Hepatocyte (in vitro differentiated cells): ENCODE results near the gene ECE1. TPM values are rescaled to one million over a fixed set of nuclear protein-coding genes. Genes with fewer than 3 reads are reported as not detected.

Experiments
- DNase-seq: peaks from one replicate; pipeline ENCODE4 v3.0.0-alpha.2; 2016; ENCODE audit warnings: low spot score
- H2AFZ ChIP-seq: fragments of 200-600 bp; sonication (generic); 2 replicates; pipeline ENCODE4 v1.6.0; 2016; ENCODE audit warnings: antibody characterized with exemption, mild to moderate bottlenecking
- H3K27ac ChIP-seq: fragments of 200-600 bp; sonication (generic); 2 replicates; pipeline ENCODE4 v1.5.1; 2016; ENCODE audit warnings: mild to moderate bottlenecking
- H3K27me3 ChIP-seq: fragments of 200-600 bp; sonication (generic); 2 replicates; pipeline ENCODE4 v1.6.1; 2016
- H3K36me3 ChIP-seq: fragments of 200-600 bp; sonication (generic); replicated peaks from 2 replicates; pipeline ENCODE4 v1.5.1; 2016; ENCODE audit warnings: low read depth; ENCODE audit not compliant: insufficient read depth
- H3K4me1 ChIP-seq: fragments of 200-600 bp; sonication (generic); 2 replicates; pipeline ENCODE4 v1.5.1; 2016; ENCODE audit warnings: mild to moderate bottlenecking, moderate library complexity; ENCODE audit not compliant: insufficient read depth
- H3K4me2 ChIP-seq: fragments of 200-600 bp; sonication (generic); 2 replicates; pipeline ENCODE4 v1.6.0; 2016
- H3K4me3 ChIP-seq: fragments of 200-600 bp; sonication (generic); 2 replicates; pipeline ENCODE4 v1.5.1; 2016; ENCODE audit warnings: mild to moderate bottlenecking
- H3K79me2 ChIP-seq: fragments of 200-600 bp; sonication (generic); 2 replicates; pipeline ENCODE4 v1.6.0; 2017; ENCODE audit warnings: mild to moderate bottlenecking
- H3K9me2 ChIP-seq: fragments of 200-600 bp; sonication (generic); replicated peaks from 2 replicates; pipeline ENCODE4 v1.6.0; 2017; ENCODE audit warnings: mild to moderate bottlenecking; ENCODE audit not compliant: insufficient read depth
- H3K9me3 ChIP-seq: fragments of 200-600 bp; sonication (generic); 2 replicates; pipeline ENCODE4 v1.5.1; 2016; ENCODE audit warnings: low read depth, mild to moderate bottlenecking
- H4K20me1 ChIP-seq: fragments of 200-600 bp; sonication (generic); 2 replicates; pipeline ENCODE4 v1.6.0; 2016; ENCODE audit warnings: mild to moderate bottlenecking; ENCODE audit not compliant: insufficient read depth, poor library complexity, severe bottlenecking
- EZH2 ChIP-seq: fragments of 200-600 bp; sonication (generic); IDR thresholded peaks from 2 replicates; pipeline ENCODE4 v1.6.1; 2016; ENCODE audit warnings: antibody characterized with exemption, mild to moderate bottlenecking, borderline replicate concordance
- EZH2phosphoT487 ChIP-seq: fragments of 200-600 bp; sonication (generic); IDR thresholded peaks from one replicate; pipeline ENCODE4 v1.6.1; 2018; ENCODE audit warnings: antibody characterized with exemption, mild to moderate bottlenecking, low read depth, moderate library complexity; ENCODE audit not compliant: unreplicated experiment, severe bottlenecking
- WGBS: methylation state at CpG from one replicate; pipeline ENCODE4 v1.1.6; 2016; ENCODE audit warnings: low lambda C conversion rate; ENCODE audit errors: missing lambda C conversion rate; 5-methylcytosine and 5-hydroxymethylcytosine counted together
- polyA plus RNA-seq: library from polyadenylated mRNA; unstranded; fragments of >200 nt; fragmentation: Nextera tagmentation; extraction: Ambion mirVana; gene quantifications from 2 replicates; pipeline ENCODE4 v1.2.1, GENCODE V29; 2016
- total RNA-seq: library from RNA; depleted of rRNA; stranded (reverse); fragments of >200 nt; gene quantifications from 2 replicates; pipeline ENCODE4 v1.2.3, GENCODE V29; 2014
- TF ChIP-seq, protein P1 (sequence below): fragments of 200-600 bp; sonication (generic); IDR thresholded peaks from 2 replicates; pipeline ENCODE4 v1.5.1; 2016; ENCODE audit warnings: antibody characterized with exemption, mild to moderate bottlenecking; ENCODE audit not compliant: poor library complexity

The ECE1 gene
- total and polyA plus RNA-seq, 2 experiments from 2014 or later: 60.8 to 90.6 TPM

DNA sequence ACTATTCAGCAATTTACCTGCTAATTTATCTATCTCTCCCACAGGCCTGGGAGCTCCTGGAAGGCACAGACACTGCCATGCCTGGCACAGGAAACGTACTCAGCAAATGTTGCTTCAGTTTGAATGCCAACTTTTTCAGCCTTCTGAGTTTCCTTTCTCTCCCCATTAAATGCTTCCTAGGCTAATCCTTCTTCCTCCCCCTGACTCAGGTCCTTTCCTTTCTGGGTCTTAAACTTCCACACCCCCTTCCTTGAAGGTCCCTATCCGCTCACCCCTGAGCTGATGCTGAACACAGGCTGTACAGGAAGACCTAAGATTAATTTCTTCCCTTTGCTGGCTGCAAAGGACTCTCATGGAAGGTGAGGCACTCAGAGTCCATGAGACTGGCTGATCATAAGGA, 40.3 kb upstream of the ECE1 start:
- WGBS: 95% methylated on average over 2 of the region's 2 CpGs

DNA sequence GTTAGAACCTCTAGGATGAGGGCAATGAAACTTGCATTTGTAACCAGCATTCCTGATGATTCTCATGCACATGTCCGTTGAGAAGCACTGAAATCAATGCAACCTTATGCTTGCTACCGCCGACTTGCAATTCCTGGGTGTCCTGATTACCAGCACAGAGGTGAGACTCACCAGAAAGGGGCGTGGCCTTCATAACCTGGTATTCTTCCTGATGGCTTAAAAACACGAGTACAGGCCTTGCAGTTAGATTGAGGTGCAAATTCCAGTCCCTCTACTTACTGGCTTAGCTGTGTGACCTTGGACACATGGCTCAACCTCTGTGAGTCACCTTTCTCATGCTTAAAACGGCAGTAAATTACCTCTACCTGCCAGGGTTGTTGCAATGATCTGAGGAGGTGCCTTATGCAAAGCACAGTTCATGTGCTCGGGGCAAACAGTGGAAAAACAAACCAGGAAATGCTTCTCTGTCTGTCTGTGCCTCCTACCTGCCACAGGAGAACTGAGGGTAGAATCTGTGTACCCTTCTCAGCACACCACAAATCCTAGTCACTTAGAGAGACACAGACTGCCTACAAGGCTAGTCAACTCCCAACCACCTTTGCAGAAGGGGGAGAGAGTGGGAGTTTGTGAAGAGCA, 39.1 kb upstream of the ECE1 start:
- Histone ChIP-seq H3K4me2 (peak overlapping the region; percentile 10), H3K27me3 (no peaks in the 10 kb centered on the region), H3K36me3 (no peaks in the 10 kb centered on the region), H3K9me2 (no peaks in the 10 kb centered on the region), H4K20me1 (no peaks in the 10 kb centered on the region), H3K4me3 (no peak overlapping the region), H3K9me3 (no peaks in the 10 kb centered on the region), H2AFZ (no peak overlapping the region), H3K4me1 (peaks cover 87% of the 10 kb centered on the region), H3K27ac (peak overlapping the region; percentile 94), H3K79me2 (peaks cover 82% of the 10 kb centered on the region)
- TF ChIP-seq EZH2: no peak
- TF ChIP-seq, protein P1, sequence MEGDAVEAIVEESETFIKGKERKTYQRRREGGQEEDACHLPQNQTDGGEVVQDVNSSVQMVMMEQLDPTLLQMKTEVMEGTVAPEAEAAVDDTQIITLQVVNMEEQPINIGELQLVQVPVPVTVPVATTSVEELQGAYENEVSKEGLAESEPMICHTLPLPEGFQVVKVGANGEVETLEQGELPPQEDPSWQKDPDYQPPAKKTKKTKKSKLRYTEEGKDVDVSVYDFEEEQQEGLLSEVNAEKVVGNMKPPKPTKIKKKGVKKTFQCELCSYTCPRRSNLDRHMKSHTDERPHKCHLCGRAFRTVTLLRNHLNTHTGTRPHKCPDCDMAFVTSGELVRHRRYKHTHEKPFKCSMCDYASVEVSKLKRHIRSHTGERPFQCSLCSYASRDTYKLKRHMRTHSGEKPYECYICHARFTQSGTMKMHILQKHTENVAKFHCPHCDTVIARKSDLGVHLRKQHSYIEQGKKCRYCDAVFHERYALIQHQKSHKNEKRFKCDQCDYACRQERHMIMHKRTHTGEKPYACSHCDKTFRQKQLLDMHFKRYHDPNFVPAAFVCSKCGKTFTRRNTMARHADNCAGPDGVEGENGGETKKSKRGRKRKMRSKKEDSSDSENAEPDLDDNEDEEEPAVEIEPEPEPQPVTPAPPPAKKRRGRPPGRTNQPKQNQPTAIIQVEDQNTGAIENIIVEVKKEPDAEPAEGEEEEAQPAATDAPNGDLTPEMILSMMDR: no peak
- no peak for TF ChIP-seq EZH2phosphoT487
- DNase-seq: peak; percentile 90
- 32% methylated on average over 7 of the region's 7 CpGs for WGBS

More for the DNA sequence above, 40.3 kb upstream of the ECE1 start:
- TF ChIP-seq EZH2phosphoT487: no peak
- TF ChIP-seq, protein P1: no peak
- TF ChIP-seq EZH2: no peak
- no peaks in the 10 kb centered on the region for H4K20me1 ChIP-seq
- no peak overlapping the region for H2AFZ ChIP-seq
- peaks cover 87% of the 10 kb centered on the region for H3K4me1 ChIP-seq
- H3K4me3 ChIP-seq: no peak overlapping the region
- no peaks in the 10 kb centered on the region for H3K27me3 ChIP-seq
- peak overlapping the region; percentile 10 for H3K4me2 ChIP-seq
- no peaks in the 10 kb centered on the region for H3K36me3 ChIP-seq
- H3K9me2 ChIP-seq: no peaks in the 10 kb centered on the region
- peak overlapping the region; percentile 94 for H3K27ac ChIP-seq
- peaks cover 93% of the 10 kb centered on the region for H3K79me2 ChIP-seq
- H3K9me3 ChIP-seq: no peaks in the 10 kb centered on the region
- no peak for DNase-seq

DNA sequence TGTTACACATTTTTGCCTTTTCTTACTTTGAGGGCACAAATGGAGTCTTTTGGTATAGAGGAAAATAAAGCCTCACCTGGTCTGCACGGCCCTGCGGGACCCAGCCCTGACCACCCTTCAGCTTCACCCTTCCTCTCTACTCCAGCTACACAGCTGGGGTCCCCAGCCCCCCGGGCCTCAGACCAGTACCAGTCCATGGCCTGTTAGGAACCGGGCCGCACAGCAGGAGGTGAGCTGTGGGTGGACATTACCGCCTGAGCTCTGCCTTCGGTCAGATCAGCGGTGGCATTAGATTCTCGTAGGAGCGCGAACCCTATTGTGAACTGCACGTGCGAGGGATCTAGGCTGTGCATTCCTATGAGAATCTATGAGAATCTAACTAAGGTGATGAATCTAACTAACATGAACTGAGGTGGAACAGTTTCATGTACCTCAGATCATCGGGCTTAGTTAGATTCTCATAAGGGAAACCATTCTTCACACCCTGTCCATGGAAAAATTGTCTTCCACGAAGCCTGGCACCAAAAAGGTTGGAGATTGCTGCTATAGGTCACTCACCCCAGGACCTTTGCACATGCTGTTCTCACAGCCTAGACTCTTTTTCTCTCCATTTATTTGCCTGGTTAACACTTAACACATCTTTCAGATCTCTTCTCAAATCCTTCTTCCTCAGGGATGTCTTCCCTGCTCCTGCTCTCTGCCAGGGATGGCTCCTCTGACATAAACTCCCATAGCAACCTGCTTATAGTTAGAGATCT, 37.5 kb upstream of the ECE1 start:
- H4K20me1 ChIP-seq: no peaks in the 10 kb centered on the region
- peak overlapping the region; percentile 91 for H3K27ac ChIP-seq
- TF ChIP-seq EZH2 (no peak), EZH2phosphoT487 (no peak)
- TF ChIP-seq, protein P1: no peak
- H3K9me3 ChIP-seq: no peaks in the 10 kb centered on the region
- H3K27me3 ChIP-seq: no peaks in the 10 kb centered on the region
- H3K4me3 ChIP-seq: no peak overlapping the region
- H3K4me1 ChIP-seq: peaks cover 88% of the 10 kb centered on the region
- no peaks in the 10 kb centered on the region for H3K9me2 ChIP-seq
- H2AFZ ChIP-seq: no peak overlapping the region
- 94% methylated on average over 15 of the region's 15 CpGs for WGBS
- H3K4me2 ChIP-seq: no peak overlapping the region
- no peaks in the 10 kb centered on the region for H3K36me3 ChIP-seq
- H3K79me2 ChIP-seq: peaks cover 79% of the 10 kb centered on the region
- no peak for DNase-seq
